GM12878 (cell line): Measurements from ENCODE around the gene RPS26. TPM values are rescaled to one million over a fixed set of nuclear protein-coding genes. Genes with fewer than 3 reads are reported as not detected.
A peak's percentile ranks its signal among the peaks of the same experiment; 100 is the strongest.

ENCODE experiments used
- ATAC-seq: fragments of 200-7000 bp; cut with Tn5 transposase; 3 replicates; pipeline ENCODE4 v1.9.1; 2020; ENCODE audit warnings: mild to moderate bottlenecking, moderate library complexity
- BruUV-seq: library from RNA; stranded (reverse); fragments of 400-500 nt; replicated peaks from 2 replicates; lab custom pipeline; 2021; lab: Mats Ljungman, UMichigan
- CTCF ChIA-PET: fragments of 300-600 bp; sonication (Branson Sonifier 250); formaldehyde crosslinking; extraction: SDS; loops from one replicate; lab custom pipeline; 2021; ENCODE audit warnings: inconsistent platforms; lab: Yijun Ruan, JAX
- POLR2A ChIA-PET: fragments of 350-600 bp; formaldehyde crosslinking; extraction: SDS; loops from one replicate; lab custom pipeline; 2021; ENCODE audit warnings: inconsistent platforms; lab: Charles Lee
- RAD21 ChIA-PET: fragments of 300-600 bp; sonication (Branson Sonifier 250); formaldehyde crosslinking; loops from one replicate; lab custom pipeline; 2023; ENCODE audit warnings: antibody characterized with exemption; ENCODE audit not compliant: unreplicated experiment; lab: Charles Lee
- SMC1A ChIA-PET: fragments of 300-600 bp; sonication (Branson Sonifier 250); formaldehyde crosslinking; loops from one replicate; lab custom pipeline; 2023; ENCODE audit not compliant: unreplicated experiment, uncharacterized antibody; lab: Charles Lee
- DNase-seq: peaks from one replicate; pipeline ENCODE4 v3.0.0-alpha.2; 2011; ENCODE audit warnings: low read depth, low spot score
- FAIRE-seq: peaks from 3 replicates; lab custom pipeline; 2011; peaks lifted over from hg19 to GRCh38; lab: Jason Lieb, UNC
- H2AFZ ChIP-seq: 2 replicates; pipeline ENCODE4 v1.6.0; 2011; ENCODE audit warnings: low read depth, low read length, control low read depth; ENCODE audit not compliant: control insufficient read depth
- H3K27ac ChIP-seq: 2 replicates; pipeline ENCODE4 v1.5.1; 2011; ENCODE audit warnings: control low read depth; ENCODE audit not compliant: control insufficient read depth, insufficient read depth
- H3K27me3 ChIP-seq, 2 experiments: replicated peaks in 1 of 2; 2 replicates each; pipeline versions ENCODE4 v1.6.0 to v1.6.1; 2011; ENCODE audit warnings: low read length in 1 of 2; ENCODE audit not compliant: control insufficient read depth in 2 of 2, insufficient read depth in 2 of 2
- H3K36me3 ChIP-seq, 2 experiments: 2 replicates each; pipeline ENCODE4 v1.5.1; 2011; ENCODE audit warnings: low read length in 1 of 2; ENCODE audit not compliant: control insufficient read depth in 2 of 2, insufficient read depth in 2 of 2
- H3K4me1 ChIP-seq: 2 replicates; pipeline ENCODE4 v1.6.1; 2011; ENCODE audit warnings: mild to moderate bottlenecking, low read length, moderate library complexity, mixed read lengths; ENCODE audit not compliant: control insufficient read depth, insufficient read depth
- H3K4me2 ChIP-seq: 2 replicates; pipeline ENCODE4 v1.6.0; 2011; ENCODE audit warnings: control low read depth; ENCODE audit not compliant: control insufficient read depth, insufficient read depth
- H3K4me3 ChIP-seq: fragments of 200-600 bp; sonication (generic); 2 replicates; pipeline ENCODE4 v1.5.1; 2016
- H3K79me2 ChIP-seq: 2 replicates; pipeline ENCODE4 v1.6.0; 2011; ENCODE audit warnings: low read length; ENCODE audit not compliant: control insufficient read depth, insufficient read depth
- H3K9ac ChIP-seq: 2 replicates; pipeline ENCODE4 v1.8.0; 2011; ENCODE audit warnings: low read length, control low read depth, mixed read lengths; ENCODE audit not compliant: control insufficient read depth, insufficient read depth
- H3K9me3 ChIP-seq: replicated peaks from 3 replicates; pipeline ENCODE4 v1.5.1; 2011; ENCODE audit warnings: mild to moderate bottlenecking, low read length; ENCODE audit not compliant: control insufficient read depth, insufficient read depth
- H4K20me1 ChIP-seq: 2 replicates; pipeline ENCODE4 v1.6.0; 2011; ENCODE audit not compliant: control insufficient read depth, insufficient read depth
- BHLHE40 ChIP-seq, 2 experiments: fragments of 450-650 bp in 1 of 2; IDR thresholded peaks; 2 replicates each; pipeline ENCODE4 v1.6.1; 2011 to 2017; ENCODE audit warnings: low read depth in 2 of 2, borderline replicate concordance in 1 of 2, improper control_type of control experiment in 1 of 2, low read length in 1 of 2, mild to moderate bottlenecking in 1 of 2
- KLF5 ChIP-seq: fragments of 450-650 bp; IDR thresholded peaks from 2 replicates; pipeline ENCODE4 v1.6.1; 2014; ENCODE audit warnings: mild to moderate bottlenecking; ENCODE audit not compliant: partially characterized antibody
- NBN ChIP-seq: fragments of 450-650 bp; IDR thresholded peaks from 2 replicates; pipeline ENCODE4 v1.6.1; 2016
- RAD21 ChIP-seq: IDR thresholded peaks from 2 replicates; pipeline ENCODE4 v1.6.1; 2011; ENCODE audit warnings: mild to moderate bottlenecking, low read depth, low read length, moderate library complexity; ENCODE audit not compliant: insufficient read depth
- SMC3 ChIP-seq: IDR thresholded peaks from 2 replicates; pipeline ENCODE4 v1.6.1; 2011; ENCODE audit warnings: low read length, improper control_type of control experiment, borderline replicate concordance
- SUPT20H ChIP-seq: IDR thresholded peaks from 2 replicates; pipeline ENCODE4 v1.6.1; 2011; ENCODE audit warnings: low read depth, mild to moderate bottlenecking, low read length, moderate library complexity, borderline replicate concordance; ENCODE audit not compliant: control insufficient read depth
- TCF7 ChIP-seq: IDR thresholded peaks from 2 replicates; pipeline ENCODE4 v1.6.1; 2014; ENCODE audit warnings: antibody characterized with exemption, borderline replicate concordance
- YY1 ChIP-seq: IDR thresholded peaks from 2 replicates; pipeline ENCODE4 v1.6.1; 2011; ENCODE audit warnings: low read depth, mild to moderate bottlenecking, low read length
- ZNF207 ChIP-seq: fragments of 450-650 bp; IDR thresholded peaks from 2 replicates; pipeline ENCODE4 v1.6.1; 2014; ENCODE audit warnings: antibody characterized with exemption, mild to moderate bottlenecking, borderline replicate concordance
- ZNF592 ChIP-seq: fragments of 450-650 bp; IDR thresholded peaks from 2 replicates; pipeline ENCODE4 v1.6.1; 2017; ENCODE audit warnings: mild to moderate bottlenecking, moderate library complexity
- WGBS: methylation state at CpG from one replicate; pipeline ENCODE4 v1.1.6; 2016; ENCODE audit warnings: low lambda C conversion rate; ENCODE audit not compliant: insufficient replicate concordance, insufficient coverage; ENCODE audit errors: missing lambda C conversion rate; 5-methylcytosine and 5-hydroxymethylcytosine counted together
- in situ Hi-C: fragments of 300-500 bp; cut with MboI; formaldehyde crosslinking; loops from 9 replicates; pipeline ENCODE4 v1.14.3; 2018; ENCODE audit warnings: mixed read lengths
- intact Hi-C: fragments of 100-400 bp; cut with micrococcal nuclease; formaldehyde crosslinking; loops from one replicate; pipeline ENCODE4 v1.14.2; 2022; ENCODE audit not compliant: unreplicated experiment
- polyA plus RNA-seq, 11 experiments: library from polyadenylated mRNA; depleted of rRNA in 4 of 11; unstranded in 6 of 11; stranded (reverse) in 5 of 11; fragments of >200 nt; fragmentation: Nextera tagmentation in 4 of 11; fragmentation: Illumina TruSeq in 1 of 11; extraction: Ambion mirVana in 4 of 11; extraction: Trizol in 1 of 11; gene quantifications; 1 replicate in 1 of 11; 2 replicates in 10 of 11; pipeline versions ENCODE4 v1.2.1 to v1.2.3, GENCODE V29; 2011 to 2016; ENCODE audit warnings: inconsistent platforms in 2 of 11, missing spikeins in 2 of 11, low read depth in 1 of 11
- total RNA-seq, 4 experiments: library from RNA; depleted of rRNA in 3 of 4; stranded (reverse); fragments of >200 nt in 3 of 4; fragmentation: Illumina TruSeq in 1 of 4; extraction: Trizol in 1 of 4; gene quantifications; 2 replicates each; pipeline versions ENCODE4 v1.2.1 to v1.2.3, GENCODE V29; 2013 to 2021
- TF ChIP-seq, protein P1 (sequence below): IDR thresholded peaks from 2 replicates; pipeline ENCODE4 v1.6.1; 2012; ENCODE audit warnings: low read depth, low read length, improper control_type of control experiment
- TF ChIP-seq, protein P2 (sequence below), 3 experiments: IDR thresholded peaks in 2 of 3; conservative IDR thresholded peaks in 1 of 3; 2 replicates each; pipeline ENCODE4 v1.5.1; 2011; ENCODE audit warnings: low read depth in 3 of 3, low read length in 3 of 3, mild to moderate bottlenecking in 3 of 3, control low read depth in 2 of 3, moderate library complexity in 2 of 3, inconsistent platforms in 1 of 3, mixed read lengths in 1 of 3; ENCODE audit not compliant: control insufficient read depth in 2 of 3, insufficient read depth in 1 of 3; ENCODE audit errors: extremely low read depth in 1 of 3
- TF ChIP-seq, protein P3 (sequence below): IDR thresholded peaks from 2 replicates; pipeline ENCODE4 v1.6.1; 2012; ENCODE audit warnings: low read depth, low read length, improper control_type of control experiment

The RPS26 gene
- total and polyA plus RNA-seq, 10 of the 15 experiments (the other 5 are each of a cell fraction or from before 2014, with no cell fraction given) = 75.5 to 3,147 (median 881) TPM

DNA sequence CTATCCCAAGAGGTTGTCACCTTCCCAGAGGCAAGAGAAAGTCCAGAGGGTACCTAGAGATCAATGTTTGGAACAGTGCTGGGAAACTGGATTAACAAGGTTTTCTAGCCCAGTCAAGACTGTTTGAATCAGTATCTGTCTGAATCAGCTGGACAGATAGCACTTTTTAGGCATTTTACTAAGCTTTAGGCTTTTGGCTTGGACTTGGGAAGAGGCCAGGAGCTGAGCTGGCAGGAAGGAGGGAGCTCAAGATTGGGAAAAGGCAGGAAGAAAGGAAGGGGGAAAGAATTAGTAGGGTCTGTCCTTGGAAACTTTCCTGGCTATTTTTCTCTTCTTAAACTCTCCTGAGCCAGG, 12.6 kb upstream of the RPS26 start (continued):
- TF ChIP-seq BHLHE40 (IDR thresholded peaks at IDR 0.05; ENCODE audit: borderline replicate concordance in 1 of 2, low read depth in 2 of 2, low read length in 1 of 2) = no peak
- TF ChIP-seq NBN = no peak
- TF ChIP-seq, protein P1, sequence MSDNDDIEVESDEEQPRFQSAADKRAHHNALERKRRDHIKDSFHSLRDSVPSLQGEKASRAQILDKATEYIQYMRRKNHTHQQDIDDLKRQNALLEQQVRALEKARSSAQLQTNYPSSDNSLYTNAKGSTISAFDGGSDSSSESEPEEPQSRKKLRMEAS = no peak
- TF ChIP-seq SMC3 = no peak
- no peak for TF ChIP-seq KLF5
- TF ChIP-seq TCF7 = no peak
- TF ChIP-seq ZNF207 = no peak

DNA sequence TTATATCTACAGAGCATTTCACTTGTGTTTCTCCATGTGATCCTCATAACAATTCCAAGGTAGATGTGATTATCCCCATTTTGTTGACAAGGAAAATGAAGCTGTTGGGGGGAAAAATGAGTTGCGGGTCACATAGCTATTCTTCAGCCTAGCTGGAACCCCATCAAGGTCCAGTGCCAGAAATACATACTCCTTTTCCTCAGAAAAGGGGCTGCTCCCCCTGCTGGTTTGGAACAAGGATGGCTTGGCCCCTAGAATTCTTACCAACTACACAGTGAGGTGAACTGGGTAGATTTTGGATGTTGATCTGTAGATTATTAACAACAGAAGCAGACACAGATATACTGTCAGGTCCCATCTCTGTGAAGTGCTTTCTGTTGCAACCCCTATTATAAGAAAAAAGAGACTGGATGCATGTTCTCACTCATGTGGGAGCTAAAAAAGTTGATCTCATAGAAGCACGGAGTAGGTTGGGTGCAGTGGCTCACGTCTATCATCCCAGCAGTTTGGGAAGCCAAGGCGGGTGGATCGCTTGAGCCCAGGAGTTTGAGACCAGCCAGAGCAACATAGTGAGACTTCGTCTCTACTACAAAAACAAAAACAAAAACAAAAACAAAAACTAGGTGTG, 11.9 kb upstream of the RPS26 start:
- ChIA-PET SMC1A (interaction anchor here (0.6 to 2.1 kb wide), 19 partner anchors 10 to 301 kb away, joined by 3 to 15 read pairs (median 3); partner anchors contain the start of genes CD63 and SUOX), RAD21 (interaction anchor here (1.0 to 2.6 kb wide), 11 partner anchors 10 to 291 kb away, joined by 3 to 44 read pairs (median 3); partner anchors contain the start of genes ORMDL2, SARNP and SUOX), POLR2A (interaction anchor here (0.6 to 1.0 kb wide), 3 partner anchors 19 to 203 kb away, joined by 3 to 9 read pairs (median 4); partner anchors contain the start of gene SUOX), CTCF (interaction anchor here (0.7 to 6.1 kb wide), 28 partner anchors 9 to 291 kb away, joined by 3 to 107 read pairs (median 5); partner anchors contain the start of genes IKZF4, ORMDL2, PA2G4 and RAB5B)
- no peaks in the 10 kb centered on the region for H3K4me1 ChIP-seq
- H3K4me3 ChIP-seq = no peak overlapping the region
- DNase-seq (no peak), FAIRE-seq (peak; percentile 79), ATAC-seq (peak; percentile 94)
- H3K79me2 ChIP-seq = no peaks in the 10 kb centered on the region
- H3K36me3 ChIP-seq = no peaks in the 10 kb centered on the region
- no peak overlapping the region for H3K9ac ChIP-seq
- in situ Hi-C loops = loop anchor here (5.0 kb wide), 1 partner anchor 292 kb away; no protein-coding TSS in a partner anchor
- no peak overlapping the region for H3K4me2 ChIP-seq
- intact Hi-C loops = loop anchor here (1.0 kb wide), 2 partner anchors 33 to 291 kb away; no protein-coding TSS in a partner anchor
- H3K9me3 ChIP-seq = no peaks in the 10 kb centered on the region
- H4K20me1 ChIP-seq = no peaks in the 10 kb centered on the region
- H2AFZ ChIP-seq = no peak overlapping the region
- no TSS peak for BruUV-seq
- 96% methylated on average over 6 of the region's 6 CpGs for WGBS
- no peaks in the 10 kb centered on the region for H3K27me3 ChIP-seq
- H3K27ac ChIP-seq = no peak overlapping the region
- TF ChIP-seq YY1 = 0 out of 2 replicates have a peak, but pooled peaks have one; percentile 24
- TF ChIP-seq RAD21 = peak; percentile 64
- TF ChIP-seq, protein P2, sequence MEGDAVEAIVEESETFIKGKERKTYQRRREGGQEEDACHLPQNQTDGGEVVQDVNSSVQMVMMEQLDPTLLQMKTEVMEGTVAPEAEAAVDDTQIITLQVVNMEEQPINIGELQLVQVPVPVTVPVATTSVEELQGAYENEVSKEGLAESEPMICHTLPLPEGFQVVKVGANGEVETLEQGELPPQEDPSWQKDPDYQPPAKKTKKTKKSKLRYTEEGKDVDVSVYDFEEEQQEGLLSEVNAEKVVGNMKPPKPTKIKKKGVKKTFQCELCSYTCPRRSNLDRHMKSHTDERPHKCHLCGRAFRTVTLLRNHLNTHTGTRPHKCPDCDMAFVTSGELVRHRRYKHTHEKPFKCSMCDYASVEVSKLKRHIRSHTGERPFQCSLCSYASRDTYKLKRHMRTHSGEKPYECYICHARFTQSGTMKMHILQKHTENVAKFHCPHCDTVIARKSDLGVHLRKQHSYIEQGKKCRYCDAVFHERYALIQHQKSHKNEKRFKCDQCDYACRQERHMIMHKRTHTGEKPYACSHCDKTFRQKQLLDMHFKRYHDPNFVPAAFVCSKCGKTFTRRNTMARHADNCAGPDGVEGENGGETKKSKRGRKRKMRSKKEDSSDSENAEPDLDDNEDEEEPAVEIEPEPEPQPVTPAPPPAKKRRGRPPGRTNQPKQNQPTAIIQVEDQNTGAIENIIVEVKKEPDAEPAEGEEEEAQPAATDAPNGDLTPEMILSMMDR (IDR thresholded peaks at IDR 0.05 in 2 of 3, conservative IDR thresholded peaks at IDR 0.05 in 1 of 3; ENCODE audit: control insufficient read depth in 2 of 3, extremely low read depth in 1 of 3, insufficient read depth in 1 of 3, low read depth in 3 of 3, low read length in 3 of 3) = peak; percentile 69 to 72 (median 71)
- TF ChIP-seq, protein P3, sequence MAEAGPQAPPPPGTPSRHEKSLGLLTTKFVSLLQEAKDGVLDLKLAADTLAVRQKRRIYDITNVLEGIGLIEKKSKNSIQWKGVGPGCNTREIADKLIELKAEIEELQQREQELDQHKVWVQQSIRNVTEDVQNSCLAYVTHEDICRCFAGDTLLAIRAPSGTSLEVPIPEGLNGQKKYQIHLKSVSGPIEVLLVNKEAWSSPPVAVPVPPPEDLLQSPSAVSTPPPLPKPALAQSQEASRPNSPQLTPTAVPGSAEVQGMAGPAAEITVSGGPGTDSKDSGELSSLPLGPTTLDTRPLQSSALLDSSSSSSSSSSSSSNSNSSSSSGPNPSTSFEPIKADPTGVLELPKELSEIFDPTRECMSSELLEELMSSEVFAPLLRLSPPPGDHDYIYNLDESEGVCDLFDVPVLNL = no peak
- no peak for TF ChIP-seq ZNF592
- no peak for TF ChIP-seq SUPT20H
- peak; percentile 86 for TF ChIP-seq SMC3
